GM12878 (cell line): Measurements from ENCODE around the gene COQ2. TPM values are rescaled to one million over a fixed set of nuclear protein-coding genes. Genes with fewer than 3 reads are reported as not detected.

Experiments
- ATF3 ChIP-seq: IDR thresholded peaks from 2 replicates; pipeline ENCODE4 v1.6.1; 2011; ENCODE audit warnings: low read depth, mild to moderate bottlenecking, low read length, moderate library complexity, borderline replicate concordance; ENCODE audit errors: extremely low read depth
- BCL3 ChIP-seq: IDR thresholded peaks from 2 replicates; pipeline ENCODE4 v1.6.1; 2011; ENCODE audit warnings: borderline replicate concordance, low read depth, mild to moderate bottlenecking, moderate library complexity, low read length; ENCODE audit not compliant: insufficient read depth, poor library complexity, severe bottlenecking
- BCLAF1 ChIP-seq: fragments of 450-650 bp; IDR thresholded peaks from 2 replicates; pipeline ENCODE4 v1.6.1; 2017; ENCODE audit warnings: antibody characterized with exemption, mild to moderate bottlenecking, moderate library complexity
- CHD2 ChIP-seq: IDR thresholded peaks from 2 replicates; pipeline ENCODE4 v1.6.1; 2011; ENCODE audit warnings: low read depth, low read length, improper control_type of control experiment, borderline replicate concordance
- KAT2A ChIP-seq: conservative IDR thresholded peaks from 2 replicates; pipeline ENCODE4 v1.6.1; 2011; ENCODE audit warnings: low read depth, low read length; ENCODE audit not compliant: control insufficient read depth
- MEF2A ChIP-seq: IDR thresholded peaks from 2 replicates; pipeline ENCODE4 v1.6.1; 2011; ENCODE audit warnings: low read depth, mild to moderate bottlenecking, low read length, moderate library complexity; ENCODE audit not compliant: insufficient read depth
- MTA3 ChIP-seq: IDR thresholded peaks from 2 replicates; pipeline ENCODE4 v1.6.1; 2012; ENCODE audit warnings: low read length, inconsistent platforms, borderline replicate concordance
- NFYB ChIP-seq: IDR thresholded peaks from 2 replicates; pipeline ENCODE4 v1.6.1; 2011; ENCODE audit warnings: low read depth, mild to moderate bottlenecking, low read length, improper control_type of control experiment, moderate library complexity; ENCODE audit not compliant: insufficient read depth
- PKNOX1 ChIP-seq: fragments of 450-650 bp; IDR thresholded peaks from 2 replicates; pipeline ENCODE4 v1.6.1; 2016; ENCODE audit warnings: mild to moderate bottlenecking
- REST ChIP-seq: IDR thresholded peaks from 2 replicates; pipeline ENCODE4 v1.6.1; 2012; ENCODE audit warnings: mild to moderate bottlenecking, low read depth, low read length
- SPI1 ChIP-seq: IDR thresholded peaks from 2 replicates; pipeline ENCODE4 v1.6.1; 2011; ENCODE audit warnings: low read depth, mild to moderate bottlenecking, low read length, moderate library complexity, borderline replicate concordance; ENCODE audit not compliant: insufficient read depth
- TCF12 ChIP-seq: IDR thresholded peaks from 2 replicates; pipeline ENCODE4 v1.6.1; 2011; ENCODE audit warnings: low read depth, mild to moderate bottlenecking, low read length
- USF1 ChIP-seq: IDR thresholded peaks from 2 replicates; pipeline ENCODE4 v1.6.1; 2011; ENCODE audit warnings: borderline replicate concordance, low read depth, mild to moderate bottlenecking, moderate library complexity, mixed read lengths, low read length; ENCODE audit not compliant: insufficient read depth; ENCODE audit errors: extremely low read length
- USF2 ChIP-seq: IDR thresholded peaks from 2 replicates; pipeline ENCODE4 v1.6.1; 2011; ENCODE audit warnings: low read depth, low read length, improper control_type of control experiment, borderline replicate concordance
- ZBED1 ChIP-seq: IDR thresholded peaks from 2 replicates; pipeline ENCODE4 v1.6.1; 2016; ENCODE audit warnings: borderline replicate concordance
- polyA plus RNA-seq, 11 experiments: library from polyadenylated mRNA; depleted of rRNA in 4 of 11; unstranded in 6 of 11; stranded (reverse) in 5 of 11; fragments of >200 nt; fragmentation: Nextera tagmentation in 4 of 11; fragmentation: Illumina TruSeq in 1 of 11; extraction: Ambion mirVana in 4 of 11; extraction: Trizol in 1 of 11; gene quantifications; 1 replicate in 1 of 11; 2 replicates in 10 of 11; pipeline versions ENCODE4 v1.2.1 to v1.2.3, GENCODE V29; 2011 to 2016; ENCODE audit warnings: inconsistent platforms in 2 of 11, missing spikeins in 2 of 11, low read depth in 1 of 11
- total RNA-seq, 4 experiments: library from RNA; depleted of rRNA in 3 of 4; stranded (reverse); fragments of >200 nt in 3 of 4; fragmentation: Illumina TruSeq in 1 of 4; extraction: Trizol in 1 of 4; gene quantifications; 2 replicates each; pipeline versions ENCODE4 v1.2.1 to v1.2.3, GENCODE V29; 2013 to 2021

Gene COQ2
- total and polyA plus RNA-seq, 10 of the 15 experiments (the other 5 are each of a cell fraction or from before 2014, with no cell fraction given), result 5.0 to 46.7 (median 19.1) TPM

GRCh38 chr4:83219344-83220331 is 65.0 kb downstream of the COQ2 start (continued):
- TF ChIP-seq PKNOX1 (no peak), TCF12 (peak; percentile 80), BCL3 (no peak), BCLAF1 (no peak), KAT2A (no peak), REST (no peak), USF1 (peak; percentile 23), NFYB (no peak), ZBED1 (no peak), CHD2 (no peak; the same call in 1 of the 2 replicates), SPI1 (0 out of 2 replicates have a peak, but pooled peaks have one; percentile 21), MTA3 (no peak), ATF3 (no peak), USF2 (peak; percentile 13; the same call in 1 of the 2 replicates), MEF2A (no peak)
